Measurements from ENCODE around the gene KPNA3.
"Not testable (repeated sequence)": the region's sequence is repeated elsewhere in the genome, so short reads cannot be mapped to it uniquely, and the experiment has no call there.

GRCh38 chr13:49761811-49762210 lies 30.7 kb downstream of the KPNA3 start:
- not testable (repeated sequence) for TF ChIP-seq CTCF (IDR thresholded peaks at IDR 0.05; ENCODE audit: extremely low read depth in 1 of 2, insufficient read depth in 1 of 2, low read depth in 1 of 2, low read length in 2 of 2); POLR2AphosphoS5 (IDR thresholded peaks at IDR 0.05; ENCODE audit: insufficient read depth, low read depth, low read length); POLR2A (IDR thresholded peaks at IDR 0.05; ENCODE audit: low read depth, low read length); EZH2 (IDR thresholded peaks at IDR 0.05; ENCODE audit: borderline replicate concordance, low read depth, low read length, severe bottlenecking); MYC (IDR thresholded peaks at IDR 0.05; ENCODE audit: low read depth, low read length); FOS (IDR thresholded peaks at IDR 0.05; ENCODE audit: borderline replicate concordance, insufficient read depth, low read length); GATA2 (IDR thresholded peaks at IDR 0.05; ENCODE audit: insufficient read depth, insufficient read length, low read depth, low read length)
- TF ChIP-seq, protein P1, sequence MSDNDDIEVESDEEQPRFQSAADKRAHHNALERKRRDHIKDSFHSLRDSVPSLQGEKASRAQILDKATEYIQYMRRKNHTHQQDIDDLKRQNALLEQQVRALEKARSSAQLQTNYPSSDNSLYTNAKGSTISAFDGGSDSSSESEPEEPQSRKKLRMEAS (IDR thresholded peaks at IDR 0.05; ENCODE audit: insufficient read depth, insufficient read length), result not testable (repeated sequence)
